CD4-positive, alpha-beta memory T cell (primary cell): ENCODE results near the gene MYO5B. TPM values are rescaled to one million over a fixed set of nuclear protein-coding genes. Genes with fewer than 3 reads are reported as not detected.

Experiments
- CTCF ChIA-PET: fragments of 350-600 bp; sonication (Branson Sonifier 250); formaldehyde crosslinking; loops from one replicate; lab custom pipeline; 2021; ENCODE audit warnings: inconsistent platforms; ENCODE audit not compliant: partially characterized antibody; lab: Charles Lee
- POLR2A ChIA-PET: fragments of 350-600 bp; sonication (Branson Sonifier 250); formaldehyde crosslinking; loops from one replicate; lab custom pipeline; 2021; ENCODE audit not compliant: partially characterized antibody; lab: Charles Lee
- DNase-seq, 5 donors: peaks; one replicate each; pipeline versions ENCODE4 v3.0.0 to v3.0.0-alpha.2; 2020 to 2022; ENCODE audit warnings: mixed read lengths in 1 of 5
- H3K27ac ChIP-seq: one replicate; pipeline ENCODE4 v1.7.0; 2013; ENCODE audit warnings: low read depth, low read length
- H3K27me3 ChIP-seq: 2 replicates; pipeline ENCODE4 v1.7.0; 2013; ENCODE audit warnings: mild to moderate bottlenecking, low read length, moderate library complexity; ENCODE audit not compliant: insufficient read depth
- H3K36me3 ChIP-seq: 2 replicates; pipeline ENCODE4 v1.7.0; 2013; ENCODE audit warnings: mild to moderate bottlenecking, low read length, moderate library complexity; ENCODE audit not compliant: insufficient read depth
- H3K4me1 ChIP-seq: 2 replicates; pipeline ENCODE4 v1.7.0; 2013; ENCODE audit warnings: mild to moderate bottlenecking, low read length, moderate library complexity; ENCODE audit not compliant: insufficient read depth
- H3K4me3 ChIP-seq, 2 donors: one replicate each; pipeline ENCODE4 v1.7.0; 2013; ENCODE audit warnings: low read length in 2 of 2, mild to moderate bottlenecking in 1 of 2
- H3K9me3 ChIP-seq, 2 donors: one replicate each; pipeline ENCODE4 v1.7.0; 2013; ENCODE audit warnings: low read length in 2 of 2, control low read depth in 1 of 2; ENCODE audit not compliant: control insufficient read depth in 1 of 2
- H3K27ac Mint-ChIP-seq, 7 donors: one replicate each; pipeline ENCODE4 v1.8.0; 2020 to 2021; ENCODE audit warnings: mixed read lengths in 7 of 7, mild to moderate bottlenecking in 6 of 7, inconsistent platforms in 3 of 7, moderate library complexity in 3 of 7
- H3K27me3 Mint-ChIP-seq, 2 donors: one replicate each; pipeline ENCODE4 v1.8.0; 2020 to 2021; ENCODE audit warnings: mixed read lengths in 2 of 2
- H3K36me3 Mint-ChIP-seq, 2 donors: one replicate each; pipeline ENCODE4 v1.8.0; 2020 to 2021; ENCODE audit warnings: mixed read lengths in 2 of 2, inconsistent platforms in 1 of 2, mild to moderate bottlenecking in 1 of 2
- H3K4me1 Mint-ChIP-seq, 4 donors: one replicate each; pipeline ENCODE4 v1.8.0; 2020 to 2021; ENCODE audit warnings: mixed read lengths in 4 of 4, mild to moderate bottlenecking in 1 of 4
- H3K4me3 Mint-ChIP-seq, 8 donors: one replicate each; pipeline ENCODE4 v1.8.0; 2020 to 2021; ENCODE audit warnings: mixed read lengths in 8 of 8, mild to moderate bottlenecking in 7 of 8, moderate library complexity in 6 of 8, inconsistent platforms in 3 of 8
- H3K9me3 Mint-ChIP-seq, 8 donors: one replicate each; pipeline ENCODE4 v1.8.0; 2020 to 2021; ENCODE audit warnings: mixed read lengths in 8 of 8, mild to moderate bottlenecking in 5 of 8, inconsistent platforms in 3 of 8, moderate library complexity in 1 of 8
- intact Hi-C: fragments of 100-400 bp; cut with micrococcal nuclease; formaldehyde crosslinking; loops from one replicate; pipeline ENCODE4 v1.15.1; 2023
- polyA plus RNA-seq, 2 donors: library from polyadenylated mRNA; unstranded; fragments of 300-500 nt; fragmentation: Illumina TruSeq; gene quantifications; one replicate each; pipeline ENCODE4 v1.2.3, GENCODE V29; 2021
- total RNA-seq, 2 experiments: library from RNA; stranded (reverse); gene quantifications; one replicate each; pipeline ENCODE4 v1.2.3, GENCODE V29; 2021

The MYO5B gene
- total and polyA plus RNA-seq, 4 experiments from 2014 or later: 0.02 TPM; not detected in 3

GRCh38 chr18:49976795-49977560 lies 218.0 kb downstream of the MYO5B start:
- no peak overlapping the region for H3K4me3 ChIP-seq
- no peaks in the 10 kb centered on the region for H3K9me3 ChIP-seq
- peaks cover 2 to 3% of the 10 kb centered on the region in 2 donors for H3K27me3 Mint-ChIP-seq
- H3K36me3 Mint-ChIP-seq: no peaks in the 10 kb centered on the region
- H3K27ac ChIP-seq: no peak overlapping the region
- no peak overlapping the region for H3K4me3 Mint-ChIP-seq
- no peaks in the 10 kb centered on the region for H3K36me3 ChIP-seq
- POLR2A ChIA-PET: no interaction called here
- DNase-seq: no peak
- H3K9me3 Mint-ChIP-seq: no peaks in the 10 kb centered on the region
- CTCF ChIA-PET: no interaction called here
- H3K4me1 ChIP-seq: no peaks in the 10 kb centered on the region
- H3K4me1 Mint-ChIP-seq: no peaks in the 10 kb centered on the region
- intact Hi-C loops: no loop called here
- no peaks in the 10 kb centered on the region for H3K27me3 ChIP-seq
- no peak overlapping the region for H3K27ac Mint-ChIP-seq

GRCh38 chr18:49976001-49976400 lies 218.9 kb downstream of the MYO5B start:
- Mint-ChIP-seq H3K9me3 (no peaks in the 10 kb centered on the region), H3K27ac (no peak overlapping the region), H3K36me3 (no peaks in the 10 kb centered on the region), H3K4me1 (no peaks in the 10 kb centered on the region), H3K27me3 (peaks cover 1 to 2% of the 10 kb centered on the region in 2 donors), H3K4me3 (no peak overlapping the region)
- intact Hi-C loops: no loop called here
- Histone ChIP-seq H3K27me3 (no peaks in the 10 kb centered on the region), H3K4me3 (no peak overlapping the region), H3K36me3 (no peaks in the 10 kb centered on the region), H3K4me1 (no peaks in the 10 kb centered on the region), H3K27ac (no peak overlapping the region), H3K9me3 (no peaks in the 10 kb centered on the region)
- no peak for DNase-seq
- ChIA-PET POLR2A (no interaction called here), CTCF (no interaction called here)

- POLR2A ChIA-PET: no interaction called here
- intact Hi-C loops: no loop called here
- no peak overlapping the region for H3K4me3 Mint-ChIP-seq
Measured at GRCh38 chr18:49974079-49974478, 220.9 kb downstream of the MYO5B start.

GRCh38 chr18:49973592-49973991 lies 221.4 kb downstream of the MYO5B start:
- Histone ChIP-seq H3K9me3 (no peaks in the 10 kb centered on the region), H3K4me3 (no peak overlapping the region), H3K4me1 (no peaks in the 10 kb centered on the region), H3K27ac (no peak overlapping the region), H3K27me3 (no peaks in the 10 kb centered on the region), H3K36me3 (no peaks in the 10 kb centered on the region)
- no peak for DNase-seq
- Mint-ChIP-seq H3K4me1 (no peaks in the 10 kb centered on the region), H3K4me3 (no peak overlapping the region), H3K36me3 (no peaks in the 10 kb centered on the region), H3K27me3 (no peaks in the 10 kb centered on the region), H3K27ac (no peak overlapping the region), H3K9me3 (no peaks in the 10 kb centered on the region)
- intact Hi-C loops: no loop called here
- POLR2A ChIA-PET: no interaction called here
- CTCF ChIA-PET: no interaction called here

More at GRCh38 chr18:49974079-49974478, 220.9 kb downstream of the MYO5B start:
- CTCF ChIA-PET: no interaction called here
- H3K9me3 Mint-ChIP-seq: no peaks in the 10 kb centered on the region
- no peaks in the 10 kb centered on the region for H3K4me1 ChIP-seq
- no peaks in the 10 kb centered on the region for H3K36me3 Mint-ChIP-seq
- no peak overlapping the region for H3K27ac Mint-ChIP-seq
- no peak overlapping the region for H3K4me3 ChIP-seq
- H3K9me3 ChIP-seq: no peaks in the 10 kb centered on the region
- no peak overlapping the region for H3K27ac ChIP-seq
- H3K4me1 Mint-ChIP-seq: no peaks in the 10 kb centered on the region
- no peak for DNase-seq
- H3K27me3 ChIP-seq: no peaks in the 10 kb centered on the region
- no peaks in the 10 kb centered on the region for H3K27me3 Mint-ChIP-seq
- no peaks in the 10 kb centered on the region for H3K36me3 ChIP-seq

GRCh38 chr18:49972535-49972934 lies 222.4 kb downstream of the MYO5B start:
- H3K4me3 Mint-ChIP-seq: no peak overlapping the region
- CTCF ChIA-PET: interaction anchor here (0.7 kb wide), 1 partner anchor 558 kb away, joined by 3 read pairs; no protein-coding TSS in a partner anchor

GRCh38 chr18:49971462-49971861 lies 223.5 kb downstream of the MYO5B start:
- intact Hi-C loops: no loop called here
- ChIA-PET CTCF (no interaction called here), POLR2A (no interaction called here)
- Mint-ChIP-seq H3K4me3 (no peak overlapping the region), H3K36me3 (no peaks in the 10 kb centered on the region), H3K27ac (no peak overlapping the region), H3K9me3 (no peaks in the 10 kb centered on the region), H3K4me1 (no peaks in the 10 kb centered on the region), H3K27me3 (no peaks in the 10 kb centered on the region)
- Histone ChIP-seq H3K27me3 (no peaks in the 10 kb centered on the region), H3K36me3 (no peaks in the 10 kb centered on the region), H3K4me1 (no peaks in the 10 kb centered on the region), H3K27ac (no peak overlapping the region), H3K9me3 (no peaks in the 10 kb centered on the region), H3K4me3 (no peak overlapping the region)
- DNase-seq: no peak

More at GRCh38 chr18:49972535-49972934, 222.4 kb downstream of the MYO5B start:
- no peaks in the 10 kb centered on the region for H3K9me3 ChIP-seq
- DNase-seq: no peak
- H3K4me1 ChIP-seq: no peaks in the 10 kb centered on the region
- no peaks in the 10 kb centered on the region for H3K4me1 Mint-ChIP-seq
- POLR2A ChIA-PET: no interaction called here
- no peak overlapping the region for H3K27ac ChIP-seq
- H3K36me3 ChIP-seq: no peaks in the 10 kb centered on the region
- no peak overlapping the region for H3K27ac Mint-ChIP-seq
- intact Hi-C loops: no loop called here
- H3K27me3 Mint-ChIP-seq: no peaks in the 10 kb centered on the region
- no peaks in the 10 kb centered on the region for H3K27me3 ChIP-seq
- no peaks in the 10 kb centered on the region for H3K36me3 Mint-ChIP-seq
- no peak overlapping the region for H3K4me3 ChIP-seq
- H3K9me3 Mint-ChIP-seq: no peaks in the 10 kb centered on the region

GRCh38 chr18:49970319-49970718 lies 224.6 kb downstream of the MYO5B start:
- H3K4me1 ChIP-seq: no peaks in the 10 kb centered on the region
- Mint-ChIP-seq H3K27ac (no peak overlapping the region), H3K4me1 (no peaks in the 10 kb centered on the region), H3K4me3 (no peak overlapping the region), H3K36me3 (no peaks in the 10 kb centered on the region), H3K27me3 (no peaks in the 10 kb centered on the region), H3K9me3 (peaks cover 0 to under 1% (median 0%) of the 10 kb centered on the region in 8 donors)
- no peak for DNase-seq
- no peaks in the 10 kb centered on the region for H3K27me3 ChIP-seq
- H3K27ac ChIP-seq: no peak overlapping the region
- H3K4me3 ChIP-seq: no peak overlapping the region
- ChIA-PET POLR2A (no interaction called here), CTCF (no interaction called here)
- H3K9me3 ChIP-seq: no peaks in the 10 kb centered on the region
- no peaks in the 10 kb centered on the region for H3K36me3 ChIP-seq
- intact Hi-C loops: no loop called here
